Fibroblast of gingiva (primary cell): ENCODE measurements around the gene HLTF.

ENCODE experiments used
- DNase-seq: peaks from one replicate; pipeline ENCODE4 v3.0.0-alpha.2; 2011; ENCODE audit warnings: low read depth

The HLTF gene

DNA sequence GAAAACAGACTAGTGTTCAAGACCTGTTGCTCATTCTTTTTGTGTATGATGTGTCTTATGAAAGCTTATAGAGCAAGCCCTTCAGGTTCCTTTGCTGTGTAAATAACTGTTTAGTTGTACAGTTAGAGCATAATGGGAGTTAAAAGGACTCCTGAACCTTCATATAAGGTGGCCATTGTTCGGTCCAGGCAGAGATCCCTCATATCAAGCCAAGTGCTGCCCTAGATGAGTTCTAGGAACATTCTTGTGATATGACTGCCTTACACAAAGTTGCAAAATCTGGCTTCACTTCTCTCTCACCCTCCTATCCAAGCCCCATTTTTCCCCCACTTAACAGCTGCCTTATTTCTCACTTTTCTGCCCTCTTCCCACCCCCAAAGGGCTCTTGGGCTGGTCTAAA, 68.1 kb downstream of the HLTF start:
- peak; percentile 27 for DNase-seq

GRCh38 chr3:149016669-149017541, 69.4 kb downstream of the HLTF start:
- peak; percentile 77 for DNase-seq

DNA sequence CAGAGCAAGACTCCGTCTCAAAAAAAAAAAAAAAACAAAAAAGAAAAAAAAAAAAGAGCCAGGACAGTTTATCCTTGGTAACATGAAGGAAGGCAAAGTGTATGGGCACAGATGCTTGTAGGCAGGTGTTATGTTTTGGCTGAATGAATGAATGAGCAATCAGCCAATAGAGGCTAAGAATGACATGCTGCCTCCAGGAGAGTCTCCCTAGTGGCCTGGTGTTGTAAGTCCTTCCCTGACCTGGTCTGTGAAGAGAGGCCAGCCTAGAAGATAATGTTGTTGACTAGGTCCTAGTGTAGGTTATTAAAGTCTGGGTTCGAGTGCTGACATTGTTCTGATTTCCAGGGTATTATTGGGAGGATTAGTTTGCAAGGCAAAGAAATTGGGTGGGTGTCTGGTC, 70.1 kb downstream of the HLTF start:
- no peak for DNase-seq

GRCh38 chr3:149015393-149015792, 70.9 kb downstream of the HLTF start:
- no peak for DNase-seq

DNA sequence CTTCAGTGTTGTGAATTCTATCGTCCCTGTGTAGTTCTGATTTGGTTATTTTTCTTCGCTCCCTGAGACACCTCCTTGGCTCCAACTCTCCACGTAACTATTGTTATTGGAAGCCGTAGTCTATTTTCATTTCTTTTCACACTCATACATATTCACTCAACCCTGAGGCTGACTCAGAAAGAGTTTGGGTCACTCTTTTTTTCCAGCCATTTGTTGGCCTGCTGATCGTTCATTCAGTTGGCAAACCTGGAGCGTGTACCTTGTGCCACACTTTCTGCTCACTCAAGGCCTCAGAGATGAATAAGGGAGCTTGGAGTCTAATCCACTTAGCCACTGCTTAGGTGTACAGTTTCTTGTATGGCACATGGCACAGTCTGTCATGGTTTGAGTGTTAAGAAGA, 72.6 kb downstream of the HLTF start:
- no peak for DNase-seq

GRCh38 chr3:149011676-149012075, 74.7 kb downstream of the HLTF start:
- no peak for DNase-seq

GRCh38 chr3:149010966-149011365, 75.4 kb downstream of the HLTF start:
- no peak for DNase-seq

GRCh38 chr3:149010504-149010951, 75.8 kb downstream of the HLTF start:
- no peak for DNase-seq

DNA sequence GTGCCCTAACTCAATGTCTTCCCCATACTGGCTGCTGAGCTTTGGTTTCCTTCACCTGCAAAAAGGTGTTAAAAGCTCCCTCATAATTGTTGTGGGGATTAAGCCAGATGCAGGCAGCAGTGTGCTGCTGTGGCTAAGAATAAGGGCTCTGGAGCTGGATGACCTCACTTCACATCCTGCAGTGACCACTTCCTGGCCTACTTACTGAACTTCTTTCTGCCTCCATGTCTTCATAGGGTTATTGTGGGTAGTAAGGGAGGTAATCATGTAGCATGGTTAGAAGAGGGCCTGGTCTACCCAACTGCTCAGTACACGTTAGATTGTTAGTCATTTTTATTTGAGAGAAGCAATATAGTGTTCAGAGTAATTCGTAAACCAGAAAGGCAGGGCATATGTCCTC, 76.6 kb downstream of the HLTF start:
- no peak for DNase-seq

GRCh38 chr3:149007567-149008257, 78.6 kb downstream of the HLTF start:
- no peak for DNase-seq

DNA sequence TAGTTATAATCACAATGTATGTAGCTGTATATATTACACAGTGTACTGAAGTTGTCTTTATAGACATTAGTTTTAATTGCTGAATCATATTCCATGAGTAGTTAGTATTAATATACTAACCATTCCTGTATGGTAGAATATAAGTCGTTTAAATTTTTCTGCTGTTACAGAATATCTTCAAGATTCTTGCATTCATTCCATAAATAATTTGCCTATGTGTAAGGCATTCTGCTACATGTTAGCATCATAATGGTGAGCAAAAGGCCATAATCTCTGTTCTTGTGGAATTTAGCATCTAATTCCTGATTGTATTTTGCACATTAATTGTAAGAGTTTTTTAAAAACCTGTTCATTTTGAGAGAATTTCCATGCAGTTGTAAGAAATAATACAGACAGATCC, 80.9 kb downstream of the HLTF start:
- DNase-seq = no peak

- peak; percentile 45 for DNase-seq
Measured at GRCh38 chr3:149004622-149005021, 81.7 kb downstream of the HLTF start.

- DNase-seq = no peak
Measured at GRCh38 chr3:149003653-149004305, 82.6 kb downstream of the HLTF start.

- DNase-seq = no peak
Measured at GRCh38 chr3:149001727-149002126, 84.6 kb downstream of the HLTF start.

- DNase-seq = no peak
Measured at GRCh38 chr3:149000206-149000745, 86.1 kb downstream of the HLTF start.

- DNase-seq = no peak
Measured at GRCh38 chr3:148999806-149000205, 86.5 kb downstream of the HLTF start.

DNA sequence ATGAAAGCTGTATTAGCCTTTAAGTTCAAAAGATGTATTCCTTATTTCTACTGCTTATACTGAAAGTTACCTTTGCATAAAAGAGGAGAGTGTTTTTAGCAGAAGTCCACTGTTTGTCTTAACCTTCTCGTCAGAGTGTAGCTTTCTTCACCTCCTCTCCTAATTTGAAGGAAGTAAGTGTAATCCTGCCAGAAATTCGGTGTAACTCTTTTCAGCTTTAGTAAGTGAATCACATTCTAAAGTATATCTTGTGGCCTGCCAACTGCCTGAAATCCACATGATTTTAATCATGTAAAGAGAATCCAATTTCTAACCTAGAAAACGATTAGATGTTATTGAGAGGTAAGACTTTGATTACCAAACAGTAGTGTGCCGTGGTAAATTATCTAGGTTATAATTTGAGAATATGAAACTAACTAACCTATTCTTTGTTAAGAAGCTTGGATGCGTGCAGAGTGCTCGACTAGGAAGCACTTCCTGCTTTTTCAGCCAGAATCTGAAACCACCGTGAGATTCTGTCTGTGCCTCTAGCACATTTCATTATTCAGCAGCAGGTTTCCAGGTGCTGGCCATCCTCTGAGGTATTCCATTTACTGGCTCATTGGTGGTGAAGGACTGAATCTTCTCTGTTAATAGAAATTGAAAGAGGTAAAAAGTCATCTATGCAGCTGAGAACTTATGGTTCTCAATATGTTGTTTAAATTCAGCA, 87.5 kb downstream of the HLTF start:
- DNase-seq = no peak

DNA sequence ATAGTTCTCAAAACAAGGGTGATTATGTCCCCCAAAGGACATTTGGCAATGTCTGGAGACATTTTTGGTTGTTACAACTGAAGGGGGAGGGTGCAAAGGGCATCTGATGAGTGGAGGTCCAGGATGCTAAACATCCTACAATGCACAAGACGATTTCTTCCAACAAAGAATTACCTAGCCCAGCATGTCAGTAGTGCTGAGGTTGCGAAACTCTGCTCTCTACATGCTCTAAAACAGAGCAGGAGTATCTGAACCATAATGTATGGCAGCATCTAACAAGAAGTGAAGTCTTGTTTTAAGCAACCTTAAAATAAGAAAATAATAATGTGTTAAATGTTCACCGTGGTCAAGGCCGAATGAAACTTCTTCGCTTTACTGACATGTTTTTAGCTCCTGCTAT, 88.0 kb downstream of the HLTF start:
- no peak for DNase-seq

GRCh38 chr3:148997623-148998022, 88.7 kb downstream of the HLTF start:
- DNase-seq = no peak

DNA sequence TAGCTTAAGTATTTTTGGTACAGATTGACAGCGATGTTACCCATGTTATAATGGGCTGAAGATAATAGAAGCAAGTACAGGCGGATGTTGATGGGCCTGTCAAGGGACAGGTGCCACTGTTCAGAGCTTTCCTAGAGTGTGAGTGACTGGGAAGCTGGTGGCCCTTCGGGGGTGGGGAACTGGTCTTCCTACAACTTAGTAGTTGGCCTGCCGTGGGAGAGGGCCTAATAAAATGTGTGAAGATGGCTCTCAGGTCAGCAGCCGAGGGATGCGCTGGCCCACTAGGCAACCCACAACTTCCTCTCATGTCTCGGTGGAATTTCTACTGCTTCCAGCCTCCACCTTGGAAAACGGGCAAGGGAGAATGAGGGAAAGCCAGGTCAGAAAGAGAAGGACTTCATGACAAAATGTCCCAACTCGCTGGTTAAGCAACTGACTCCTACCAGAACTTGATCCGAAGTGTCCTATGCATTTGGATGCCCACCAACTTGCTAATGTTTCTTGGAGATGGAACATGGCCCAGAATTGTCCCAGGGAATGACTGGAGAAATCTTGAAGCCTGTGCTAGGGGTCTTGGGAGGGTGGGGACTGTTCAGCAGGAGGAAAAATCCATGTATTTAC, 93.6 kb downstream of the HLTF start:
- DNase-seq = no peak

- peak; percentile 32 for DNase-seq
Measured at GRCh38 chr3:148992027-148992634, 94.2 kb downstream of the HLTF start.
